SU-DHL-6 (cell line): ENCODE data around the gene SLC25A25.
"Not testable (repeated sequence)": the region's sequence is repeated elsewhere in the genome, so short reads cannot be mapped to it uniquely, and the experiment has no call there.

ENCODE experiments used
- H2AFZ ChIP-seq: fragments of 200-600 bp; sonication (generic); 2 replicates; pipeline ENCODE4 v1.6.1; 2014; ENCODE audit warnings: low read depth, mild to moderate bottlenecking, moderate library complexity, mixed read lengths, antibody characterized with exemption, low read length; ENCODE audit not compliant: severe bottlenecking
- H3F3A ChIP-seq: fragments of 200-600 bp; shearing (Covaris generic); 2 replicates; pipeline ENCODE4 v1.6.0; 2016; ENCODE audit warnings: antibody characterized with exemption, mild to moderate bottlenecking; ENCODE audit not compliant: insufficient read depth
- H3K27ac ChIP-seq: fragments of 200-600 bp; sonication (generic); 2 replicates; pipeline ENCODE4 v1.5.1; 2016; ENCODE audit warnings: low read depth, mild to moderate bottlenecking, low read length, moderate library complexity, mixed read lengths
- H3K27me3 ChIP-seq: fragments of 200-600 bp; sonication (generic), shearing (Covaris generic); 2 replicates; pipeline ENCODE4 v1.6.0; 2014; ENCODE audit warnings: mild to moderate bottlenecking, low read length
- H3K36me3 ChIP-seq: fragments of 200-600 bp; sonication (generic); 2 replicates; pipeline ENCODE4 v1.6.1; 2014; ENCODE audit warnings: mild to moderate bottlenecking, low read length, mixed read lengths
- H3K4me2 ChIP-seq: fragments of 300-600, 200-600 bp; shearing (Covaris generic), sonication (generic); 2 replicates; pipeline ENCODE4 v1.6.0; 2014; ENCODE audit warnings: low read length, low read depth, mild to moderate bottlenecking; ENCODE audit not compliant: poor library complexity, severe bottlenecking
- H3K4me3 ChIP-seq: fragments of 200-600 bp; sonication (generic); 2 replicates; pipeline ENCODE4 v1.5.1; 2014; ENCODE audit warnings: antibody characterized with exemption, low read length, mild to moderate bottlenecking, mixed read lengths; ENCODE audit not compliant: insufficient read depth, poor library complexity, severe bottlenecking
- H3K79me2 ChIP-seq: fragments of 200-600 bp; sonication (generic); 2 replicates; pipeline ENCODE4 v1.6.1; 2014; ENCODE audit warnings: mild to moderate bottlenecking, low read length, moderate library complexity; ENCODE audit not compliant: insufficient read depth
- H3K9ac ChIP-seq: fragments of 200-600 bp; sonication (generic); 2 replicates; pipeline ENCODE4 v1.7.0; 2014; ENCODE audit warnings: mild to moderate bottlenecking, low read length
- H3K9me2 ChIP-seq: fragments of 200-600 bp; sonication (generic); replicated peaks from 2 replicates; pipeline ENCODE4 v1.6.1; 2014; ENCODE audit warnings: low read length; ENCODE audit not compliant: insufficient read depth
- H3K9me3 ChIP-seq: fragments of 200-600 bp; sonication (generic); 2 replicates; pipeline ENCODE4 v1.6.1; 2014; ENCODE audit warnings: low read length, mixed read lengths; ENCODE audit not compliant: insufficient read depth
- H4K20me1 ChIP-seq: fragments of 200-600 bp; sonication (generic); 2 replicates; pipeline ENCODE4 v1.6.1; 2014; ENCODE audit warnings: low read depth, mild to moderate bottlenecking, antibody characterized with exemption, low read length, moderate library complexity, mixed read lengths
- CTCF ChIP-seq: fragments of 200-600 bp; sonication (generic); IDR thresholded peaks from one replicate; pipeline ENCODE4 v1.5.1; 2017; ENCODE audit warnings: antibody characterized with exemption, mild to moderate bottlenecking, low read length, moderate library complexity; ENCODE audit not compliant: insufficient read depth, poor library complexity, severe bottlenecking
- EZH2phosphoT487 ChIP-seq: fragments of 200-600 bp; sonication (generic), shearing (Covaris generic); conservative IDR thresholded peaks from 2 replicates; pipeline ENCODE4 v1.6.1; 2018; ENCODE audit warnings: mild to moderate bottlenecking, antibody characterized with exemption, low read length, moderate library complexity, mixed read lengths

SLC25A25 gene

GRCh38 chr9:128033609-128034008 is 34.4 kb upstream of the SLC25A25 start:
- Histone ChIP-seq H3K79me2 (no peaks in the 10 kb centered on the region), H3K9me2 (no peaks in the 10 kb centered on the region), H3K9ac (peak overlapping the region; percentile 46; the same call in 1 of the 2 replicates), H3F3A (peaks cover 54% of the 10 kb centered on the region), H2AFZ (peak overlapping the region; percentile 5), H3K4me3 (no peak overlapping the region), H3K36me3 (no peaks in the 10 kb centered on the region), H3K9me3 (no peaks in the 10 kb centered on the region), H3K27ac (peak overlapping the region; percentile 99), H4K20me1 (no peaks in the 10 kb centered on the region), H3K27me3 (no peaks in the 10 kb centered on the region), H3K4me2 (peak overlapping the region; percentile 47)
- TF ChIP-seq CTCF (no peak), EZH2phosphoT487 (no peak)

- Histone ChIP-seq H3K9me2 (no peaks in the 10 kb centered on the region), H3K27ac (peak overlapping the region; percentile 99), H3K79me2 (no peaks in the 10 kb centered on the region), H3K36me3 (no peaks in the 10 kb centered on the region), H3K4me2 (peak overlapping the region; percentile 16), H2AFZ (no peak overlapping the region), H3K9me3 (no peaks in the 10 kb centered on the region), H4K20me1 (no peaks in the 10 kb centered on the region), H3K27me3 (no peaks in the 10 kb centered on the region), H3K9ac (peak overlapping the region; percentile 34), H3K4me3 (no peak overlapping the region), H3F3A (peaks cover 42% of the 10 kb centered on the region)
- peak; percentile 68 for TF ChIP-seq CTCF
- no peak for TF ChIP-seq EZH2phosphoT487
These were observed 33.0 kb upstream of the SLC25A25 start for GRCh38 chr9:128034821-128035652.

DNA sequence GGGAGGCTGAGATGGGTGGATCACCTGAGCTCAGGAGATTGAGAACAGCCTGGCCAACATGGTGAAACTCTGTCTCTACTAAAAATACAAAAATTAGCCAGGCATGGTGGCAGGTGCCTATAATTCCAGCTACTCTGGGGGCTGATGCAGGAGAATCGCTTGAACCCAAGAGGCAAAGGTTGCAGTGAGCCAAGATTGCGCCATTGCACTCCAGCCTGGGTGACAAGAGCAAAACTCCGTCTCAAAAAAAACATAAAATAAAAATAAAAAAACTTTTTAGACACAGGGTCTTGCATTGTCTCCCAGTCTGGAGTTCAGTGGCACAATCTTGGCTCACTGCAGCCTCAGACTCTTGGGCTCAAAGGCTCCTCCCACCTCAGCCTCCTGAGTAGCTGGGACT is 31.5 kb upstream of the SLC25A25 start:
- H3F3A ChIP-seq: peaks cover 31% of the 10 kb centered on the region
- H3K9me3 ChIP-seq, H4K20me1 ChIP-seq, H3K27ac ChIP-seq, H3K27me3 ChIP-seq, H3K4me2 ChIP-seq, H3K9ac ChIP-seq, H2AFZ ChIP-seq, H3K9me2 ChIP-seq, H3K36me3 ChIP-seq, H3K4me3 ChIP-seq, H3K79me2 ChIP-seq: not testable (repeated sequence)

- H2AFZ ChIP-seq, H3K9ac ChIP-seq, H3K27me3 ChIP-seq, H3K79me2 ChIP-seq, H3K9me3 ChIP-seq, H3K4me2 ChIP-seq, H3K36me3 ChIP-seq, H4K20me1 ChIP-seq, H3K27ac ChIP-seq, H3K9me2 ChIP-seq, H3F3A ChIP-seq, H3K4me3 ChIP-seq: not testable (repeated sequence)
These were observed 27.2 kb upstream of the SLC25A25 start for GRCh38 chr9:128040783-128041182.
